HepG2 (cell line): ENCODE data around the gene PPP2R5D. TPM values are rescaled to one million over a fixed set of nuclear protein-coding genes. Genes with fewer than 3 reads are reported as not detected.

ENCODE experiments used
- ARNTL ChIP-seq: sonication (generic); formaldehyde crosslinking; IDR thresholded peaks from 2 replicates; pipeline ENCODE4 v1.4.0; 2020; ENCODE audit warnings: mild to moderate bottlenecking, missing genetic modification reagents
- FOXP1 ChIP-seq, 2 experiments: fragments of 450-650 bp in 1 of 2; IDR thresholded peaks; 2 replicates each; pipeline ENCODE4 v1.6.1; 2017 to 2018; ENCODE audit warnings: antibody characterized with exemption in 1 of 2
- GLMP ChIP-seq: sonication (generic); formaldehyde crosslinking; IDR thresholded peaks from 2 replicates; pipeline ENCODE4 v1.9.0; 2021; ENCODE audit warnings: missing genetic modification reagents, mild to moderate bottlenecking, borderline replicate concordance
- IKZF5 ChIP-seq: IDR thresholded peaks from 2 replicates; pipeline ENCODE4 v1.6.1; 2018; ENCODE audit warnings: missing genetic modification reagents, mild to moderate bottlenecking, missing compliant biosample characterization
- MBNL3 ChIP-seq: fragments of 250-450 bp; sonication (Bioruptor Pico); conservative IDR thresholded peaks from 2 replicates; pipeline ENCODE4 v1.8.0; 2022; ENCODE audit warnings: mild to moderate bottlenecking, inconsistent platforms
- MXD4 ChIP-seq: IDR thresholded peaks from 2 replicates; pipeline ENCODE4 v1.6.1; 2016; ENCODE audit warnings: mild to moderate bottlenecking, missing biosample characterization, missing genetic modification reagents
- NFIB ChIP-seq: sonication (generic); formaldehyde crosslinking; IDR thresholded peaks from 2 replicates; pipeline ENCODE4 v1.9.0; 2021; ENCODE audit warnings: missing genetic modification reagents, mild to moderate bottlenecking, borderline replicate concordance
- NRL ChIP-seq: sonication (generic); formaldehyde crosslinking; IDR thresholded peaks from 2 replicates; pipeline ENCODE4 v1.5.0; 2020; ENCODE audit warnings: missing genetic modification reagents, mild to moderate bottlenecking, moderate library complexity, borderline replicate concordance
- SMYD3 ChIP-seq: sonication (generic); formaldehyde crosslinking; IDR thresholded peaks from 2 replicates; pipeline ENCODE4 v1.8.1; 2023; ENCODE audit warnings: mild to moderate bottlenecking, missing genetic modification reagents
- SP2 ChIP-seq: sonication (generic); formaldehyde crosslinking; IDR thresholded peaks from 2 replicates; pipeline ENCODE4 v1.5.1; 2020; ENCODE audit warnings: mild to moderate bottlenecking, missing genetic modification reagents
- U2AF1 ChIP-seq: fragments of 200-400 bp; formaldehyde crosslinking; optimal IDR thresholded peaks from 2 replicates; pipeline ENCODE3; 2017; ENCODE audit warnings: mild to moderate bottlenecking, low read depth, low read length
- ZNF121 ChIP-seq: sonication (generic); formaldehyde crosslinking; IDR thresholded peaks from 2 replicates; pipeline ENCODE4 v1.5.0; 2020; ENCODE audit warnings: mild to moderate bottlenecking, missing genetic modification reagents
- ZNF180 ChIP-seq: sonication (generic); formaldehyde crosslinking; IDR thresholded peaks from 2 replicates; pipeline ENCODE4 v1.4.0; 2020; ENCODE audit warnings: low read depth, missing genetic modification reagents, borderline replicate concordance
- ZNF317 ChIP-seq: sonication (generic); formaldehyde crosslinking; IDR thresholded peaks from 2 replicates; pipeline ENCODE4 v1.5.0; 2020; ENCODE audit warnings: mild to moderate bottlenecking, missing genetic modification reagents
- ZNF326 ChIP-seq: sonication (generic); formaldehyde crosslinking; IDR thresholded peaks from 2 replicates; pipeline ENCODE4 v1.4.0; 2020; ENCODE audit warnings: missing genetic modification reagents, borderline replicate concordance
- ZNF556 ChIP-seq: sonication (generic); formaldehyde crosslinking; IDR thresholded peaks from 2 replicates; pipeline ENCODE4 v1.4.0; 2020; ENCODE audit warnings: mild to moderate bottlenecking, missing genetic modification reagents, borderline replicate concordance
- ZNF670 ChIP-seq: sonication (generic); formaldehyde crosslinking; IDR thresholded peaks from 2 replicates; pipeline ENCODE4 v1.8.0; 2022; ENCODE audit warnings: mild to moderate bottlenecking, missing genetic modification reagents, borderline replicate concordance
- ZNF724P ChIP-seq: sonication (generic); formaldehyde crosslinking; IDR thresholded peaks from 2 replicates; pipeline ENCODE4 v1.8.0; 2022; ENCODE audit warnings: missing genetic modification reagents, borderline replicate concordance
- ZNF780A ChIP-seq: sonication (generic); formaldehyde crosslinking; IDR thresholded peaks from 2 replicates; pipeline ENCODE4 v1.8.0; 2022; ENCODE audit warnings: mild to moderate bottlenecking, missing genetic modification reagents, moderate library complexity
- ZNF790 ChIP-seq: sonication (generic); formaldehyde crosslinking; IDR thresholded peaks from 2 replicates; pipeline ENCODE4 v1.8.0; 2022; ENCODE audit warnings: missing genetic modification reagents, mild to moderate bottlenecking, borderline replicate concordance
- polyA plus RNA-seq, 8 experiments: library from polyadenylated mRNA; depleted of rRNA in 3 of 8; stranded (reverse) in 7 of 8; unstranded in 1 of 8; fragments of >200 nt; fragmentation: Illumina TruSeq in 4 of 8; extraction: Trizol in 4 of 8; gene quantifications; 2 replicates each; pipeline versions ENCODE4 v1.2.1 to v1.2.3, GENCODE V29; 2011 to 2016; ENCODE audit warnings: low read depth in 4 of 8, missing spikeins in 1 of 8, mixed read lengths in 1 of 8; ENCODE audit not compliant: insufficient read depth in 1 of 8
- total RNA-seq, 5 experiments: library from RNA; depleted of rRNA; stranded (reverse); fragments of >200 nt; fragmentation: Illumina TruSeq; extraction: Trizol; gene quantifications; 2 replicates each; pipeline ENCODE4 v1.2.3, GENCODE V29; 2016; ENCODE audit warnings: low read depth in 1 of 5
- TF ChIP-seq, protein P1 (sequence below): sonication (generic); formaldehyde crosslinking; IDR thresholded peaks from 2 replicates; pipeline ENCODE4 v1.8.0; 2022; ENCODE audit warnings: mild to moderate bottlenecking, missing genetic modification reagents, moderate library complexity
- TF ChIP-seq, protein P2 (sequence below): sonication (generic); formaldehyde crosslinking; IDR thresholded peaks from 2 replicates; pipeline ENCODE4 v1.4.0; 2020; ENCODE audit warnings: mild to moderate bottlenecking, missing genetic modification reagents
- TF ChIP-seq, protein P3 (sequence below): sonication (generic); formaldehyde crosslinking; IDR thresholded peaks from 2 replicates; pipeline ENCODE4 v1.8.1; 2023; ENCODE audit warnings: missing genetic modification reagents, mild to moderate bottlenecking, borderline replicate concordance
- TF ChIP-seq, protein P4 (sequence below): sonication (generic); formaldehyde crosslinking; IDR thresholded peaks from 2 replicates; pipeline ENCODE4 v1.8.0; 2023; ENCODE audit warnings: mild to moderate bottlenecking, missing genetic modification reagents

Gene PPP2R5D
- total and polyA plus RNA-seq, 2 of the 13 experiments (the other 11 are each of a cell fraction or from before 2014, with no cell fraction given): 53.7 to 60.4 TPM

- TF ChIP-seq FOXP1 (IDR thresholded peaks at IDR 0.05) (no peak), FOXP1 (CRISPR knock-in tag; IDR thresholded peaks at IDR 0.05) (no peak), NRL (CRISPR knock-in tag) (no peak), ZNF780A (CRISPR knock-in tag) (no peak), ARNTL (CRISPR knock-in tag) (no peak), ZNF326 (CRISPR knock-in tag) (no peak), ZNF180 (CRISPR knock-in tag) (peak; percentile 55; the same call in 1 of the 2 replicates), MXD4 (CRISPR knock-in tag) (no peak), NFIB (CRISPR knock-in tag) (no peak), MBNL3 (no peak), ZNF556 (CRISPR knock-in tag) (no peak), ZNF790 (CRISPR knock-in tag) (peak; percentile 53; the same call in 1 of the 2 replicates), ZNF724P (CRISPR knock-in tag) (peak; percentile 16; the same call in 1 of the 2 replicates), SP2 (CRISPR knock-in tag) (peak; percentile 76), GLMP (CRISPR knock-in tag) (no peak), IKZF5 (CRISPR knock-in tag) (peak; percentile 62; the same call in 1 of the 2 replicates), SMYD3 (CRISPR knock-in tag) (peak; percentile 66; the same call in 1 of the 2 replicates), U2AF1 (no peak), ZNF121 (CRISPR knock-in tag) (0 out of 2 replicates have a peak, but pooled peaks have one; percentile 57), ZNF317 (peak; percentile 81; the same call in 1 of the 2 replicates), ZNF670 (CRISPR knock-in tag) (no peak; the same call in 1 of the 2 replicates)
- TF ChIP-seq, protein P1, sequence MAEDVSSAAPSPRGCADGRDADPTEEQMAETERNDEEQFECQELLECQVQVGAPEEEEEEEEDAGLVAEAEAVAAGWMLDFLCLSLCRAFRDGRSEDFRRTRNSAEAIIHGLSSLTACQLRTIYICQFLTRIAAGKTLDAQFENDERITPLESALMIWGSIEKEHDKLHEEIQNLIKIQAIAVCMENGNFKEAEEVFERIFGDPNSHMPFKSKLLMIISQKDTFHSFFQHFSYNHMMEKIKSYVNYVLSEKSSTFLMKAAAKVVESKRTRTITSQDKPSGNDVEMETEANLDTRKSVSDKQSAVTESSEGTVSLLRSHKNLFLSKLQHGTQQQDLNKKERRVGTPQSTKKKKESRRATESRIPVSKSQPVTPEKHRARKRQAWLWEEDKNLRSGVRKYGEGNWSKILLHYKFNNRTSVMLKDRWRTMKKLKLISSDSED (CRISPR knock-in tag): no peak
- TF ChIP-seq, protein P2, sequence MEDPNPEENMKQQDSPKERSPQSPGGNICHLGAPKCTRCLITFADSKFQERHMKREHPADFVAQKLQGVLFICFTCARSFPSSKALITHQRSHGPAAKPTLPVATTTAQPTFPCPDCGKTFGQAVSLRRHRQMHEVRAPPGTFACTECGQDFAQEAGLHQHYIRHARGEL (CRISPR knock-in tag): peak; percentile 70; the same call in 1 of the 2 replicates
- TF ChIP-seq, protein P3, sequence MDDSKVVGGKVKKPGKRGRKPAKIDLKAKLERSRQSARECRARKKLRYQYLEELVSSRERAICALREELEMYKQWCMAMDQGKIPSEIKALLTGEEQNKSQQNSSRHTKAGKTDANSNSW (CRISPR knock-in tag): no peak
- TF ChIP-seq, protein P4, sequence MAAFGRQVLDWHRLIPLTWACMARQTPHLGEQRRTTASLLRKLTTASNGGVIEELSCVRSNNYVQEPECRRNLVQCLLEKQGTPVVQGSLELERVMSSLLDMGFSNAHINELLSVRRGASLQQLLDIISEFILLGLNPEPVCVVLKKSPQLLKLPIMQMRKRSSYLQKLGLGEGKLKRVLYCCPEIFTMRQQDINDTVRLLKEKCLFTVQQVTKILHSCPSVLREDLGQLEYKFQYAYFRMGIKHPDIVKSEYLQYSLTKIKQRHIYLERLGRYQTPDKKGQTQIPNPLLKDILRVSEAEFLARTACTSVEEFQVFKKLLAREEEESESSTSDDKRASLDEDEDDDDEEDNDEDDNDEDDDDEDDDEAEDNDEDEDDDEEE (CRISPR knock-in tag): peak; percentile 82
These were observed at the start of gene PPP2R5D (continued) for GRCh38 chr6:42984001-42984923.
